HG02588 (cell line): ENCODE measurements around the gene SLC2A10.

Experiments used
- ATAC-seq: cut with Tn5 transposase; IDR thresholded peaks from one replicate; pipeline ENCODE4 v1.9.1; 2021; ENCODE audit warnings: mild to moderate bottlenecking, moderate library complexity; ENCODE audit not compliant: unreplicated experiment

SLC2A10 gene

GRCh38 chr20:46761566-46761965 is 52.1 kb downstream of the SLC2A10 start:
- no peak for ATAC-seq

DNA sequence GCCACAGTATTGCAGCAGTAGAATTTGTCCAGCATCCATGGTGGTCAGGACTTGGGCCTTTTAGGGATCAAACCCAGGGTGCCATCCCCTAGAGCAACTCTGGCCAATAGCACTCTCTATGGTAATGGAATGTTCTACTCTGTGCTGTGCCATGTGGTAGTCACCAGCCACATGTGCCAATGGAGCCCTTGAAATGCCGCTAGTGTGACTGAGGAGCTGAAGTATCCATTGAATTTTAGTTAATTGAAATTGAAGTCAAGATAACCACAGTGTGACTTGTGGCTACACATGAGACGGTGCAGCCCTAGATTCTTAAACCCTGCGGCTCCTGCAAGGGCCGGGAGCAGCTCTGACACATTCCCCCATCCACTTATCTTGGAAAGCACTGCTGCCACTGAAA is 54.6 kb downstream of the SLC2A10 start:
- no peak for ATAC-seq

DNA sequence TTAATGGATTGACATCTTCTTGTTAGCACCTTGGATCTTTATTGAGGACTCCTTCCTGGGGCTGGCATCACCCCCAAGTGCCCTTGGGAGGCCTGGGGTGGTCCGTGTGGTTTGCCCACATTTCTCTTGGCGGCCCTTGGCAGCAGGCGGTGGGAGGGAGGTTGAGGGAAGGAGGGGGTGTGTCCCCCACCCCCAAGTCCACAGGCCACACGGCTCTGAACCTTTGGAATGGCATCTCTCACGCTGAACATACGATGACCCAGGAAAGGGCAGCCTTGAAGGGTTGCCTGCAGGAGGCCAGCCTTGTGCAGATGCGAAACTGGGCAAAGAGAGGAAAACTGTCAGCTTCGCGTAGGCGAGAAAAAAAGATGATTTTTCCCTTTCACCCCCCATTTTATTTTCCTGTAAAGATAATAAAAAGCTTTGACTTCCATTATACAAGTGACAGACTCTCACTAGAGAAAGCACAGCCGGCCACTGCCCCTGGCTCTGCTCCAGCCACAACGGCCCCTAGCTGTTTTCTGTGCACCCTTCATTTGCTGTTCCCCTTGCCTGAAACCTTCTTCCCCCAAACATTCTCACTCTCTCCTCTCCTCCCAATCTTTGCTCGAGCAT is 56.2 kb downstream of the SLC2A10 start:
- ATAC-seq, result no peak

GRCh38 chr20:46767127-46767761 is 57.8 kb downstream of the SLC2A10 start:
- no peak for ATAC-seq

GRCh38 chr20:46770330-46771194 is 61.1 kb downstream of the SLC2A10 start:
- no peak for ATAC-seq

GRCh38 chr20:46771195-46771588 is 61.7 kb downstream of the SLC2A10 start:
- ATAC-seq, result no peak

DNA sequence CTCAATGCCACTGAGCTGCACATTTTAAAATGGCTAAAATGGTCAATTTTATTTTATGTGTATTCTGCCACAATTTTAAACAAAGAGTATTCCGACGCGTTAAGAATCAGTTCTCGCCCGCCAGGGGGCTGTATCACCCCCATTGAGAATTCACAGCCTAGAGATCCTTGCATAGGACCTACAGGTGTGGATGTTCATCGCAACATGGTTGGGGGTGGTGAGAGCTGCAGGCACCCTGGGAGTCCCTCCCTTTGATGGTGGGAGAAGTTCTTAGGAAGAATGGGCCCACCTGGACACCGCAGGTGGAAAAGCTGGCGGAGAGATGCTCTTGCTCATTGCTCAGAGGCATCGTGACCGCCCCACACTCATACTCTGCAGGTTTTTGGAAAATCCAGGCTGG is 63.5 kb downstream of the SLC2A10 start:
- ATAC-seq, result no peak

GRCh38 chr20:46773680-46774079 is 64.2 kb downstream of the SLC2A10 start:
- no peak for ATAC-seq

GRCh38 chr20:46774236-46774635 is 64.8 kb downstream of the SLC2A10 start:
- no peak for ATAC-seq

DNA sequence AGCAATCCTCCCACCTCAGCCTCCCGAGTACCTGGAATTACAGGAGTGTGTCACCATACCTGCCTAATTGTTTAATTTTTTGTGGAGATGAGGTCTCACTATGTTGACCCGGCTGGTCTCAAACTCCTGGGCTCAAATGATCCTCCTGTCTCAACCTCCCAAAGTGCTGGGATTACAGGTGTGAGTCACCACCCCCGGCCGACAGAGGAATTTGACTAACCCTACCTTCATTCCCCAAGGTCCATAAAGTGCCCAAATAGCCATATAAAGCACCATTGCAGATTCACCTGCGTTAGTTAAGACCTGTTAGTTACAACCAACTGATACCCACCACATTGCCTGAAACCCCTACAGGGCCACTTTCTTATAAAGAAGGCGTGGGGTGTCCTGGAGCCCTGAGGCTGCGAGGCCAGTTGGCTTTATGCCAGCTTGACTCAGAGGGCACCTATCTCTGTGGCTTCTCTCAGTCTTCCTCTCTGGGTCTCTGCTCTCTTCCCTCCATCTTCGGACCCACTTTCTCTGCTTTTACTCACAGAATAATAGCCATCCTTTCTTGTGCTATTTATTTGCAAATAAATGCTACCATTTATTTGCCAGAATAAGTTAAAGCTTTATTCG is 65.6 kb downstream of the SLC2A10 start:
- no peak for ATAC-seq

GRCh38 chr20:46775806-46776205 is 66.4 kb downstream of the SLC2A10 start:
- no peak for ATAC-seq

GRCh38 chr20:46777331-46777730 is 67.9 kb downstream of the SLC2A10 start:
- no peak for ATAC-seq

GRCh38 chr20:46779831-46780230 is 70.4 kb downstream of the SLC2A10 start:
- no peak for ATAC-seq

- no peak for ATAC-seq
These were observed 75.1 kb downstream of the SLC2A10 start for GRCh38 chr20:46784436-46785127.
